Muscle of leg (tissue), 11 donors: ENCODE results near the gene AGBL1. TPM values are rescaled to one million over a fixed set of nuclear protein-coding genes. Genes with fewer than 3 reads are reported as not detected.

Source experiments
- DNase-seq: peaks from one replicate; pipeline ENCODE4 v3.0.0; 2013
- H3K27ac ChIP-seq: one replicate; pipeline ENCODE4 v1.5.1; 2013; ENCODE audit warnings: mild to moderate bottlenecking, low read length, control low read depth
- H3K27me3 ChIP-seq: one replicate; pipeline ENCODE4 v1.6.1; 2013; ENCODE audit warnings: low read length; ENCODE audit not compliant: control insufficient read depth, insufficient read depth
- H3K36me3 ChIP-seq: one replicate; pipeline ENCODE4 v1.6.1; 2013; ENCODE audit warnings: low read length; ENCODE audit not compliant: control insufficient read depth, insufficient read depth
- H3K4me1 ChIP-seq: one replicate; pipeline ENCODE4 v1.6.1; 2013; ENCODE audit warnings: low read length; ENCODE audit not compliant: control insufficient read depth, insufficient read depth
- H3K4me3 ChIP-seq: one replicate; pipeline ENCODE4 v1.5.1; 2013; ENCODE audit warnings: low read length, control low read depth
- H3K9me3 ChIP-seq: replicated peaks from 2 replicates; pipeline ENCODE4 v1.6.1; 2013; ENCODE audit warnings: low read depth, low read length; ENCODE audit not compliant: control insufficient read depth
- WGBS: methylation state at CpG from one replicate; pipeline ENCODE4 v1.1.5; 2013; ENCODE audit warnings: missing lambda C conversion rate; ENCODE audit not compliant: insufficient coverage; 5-methylcytosine and 5-hydroxymethylcytosine counted together
- polyA plus RNA-seq, 8 donors: library from polyadenylated mRNA; unstranded; fragments of 120-200 nt; gene quantifications; one replicate each; pipeline versions ENCODE4 v1.2.1 to v1.2.3, GENCODE V29; 2013; ENCODE audit warnings: inconsistent platforms in 1 of 8, low replicate concordance in 1 of 8; ENCODE audit not compliant: insufficient read length in 8 of 8, insufficient read depth in 1 of 8
- total RNA-seq: library from RNA; stranded (reverse); fragments of 120-200 nt; gene quantifications from one replicate; pipeline ENCODE4 v1.2.4, GENCODE V29; 2013

The AGBL1 gene
- total and polyA plus RNA-seq, 9 donors, result 6.0 to 18.1 (median 7.9) TPM

GRCh38 chr15:86483936-86484335, 404.3 kb downstream of the AGBL1 start:
- Histone ChIP-seq H3K4me1 (peaks cover 9% of the 10 kb centered on the region), H3K4me3 (no peak overlapping the region), H3K36me3 (no peaks in the 10 kb centered on the region), H3K27ac (no peak overlapping the region), H3K9me3 (no peaks in the 10 kb centered on the region), H3K27me3 (no peaks in the 10 kb centered on the region)
- no peak for DNase-seq
- no CpG with 5 or more reads among the region's 1 CpG for WGBS

GRCh38 chr15:86488046-86488445, 408.4 kb downstream of the AGBL1 start:
- no peaks in the 10 kb centered on the region for H3K9me3 ChIP-seq
- no peaks in the 10 kb centered on the region for H3K36me3 ChIP-seq
- H3K4me3 ChIP-seq, result no peak overlapping the region
- peak; percentile 82 for DNase-seq
- H3K27me3 ChIP-seq, result no peaks in the 10 kb centered on the region
- peaks cover 9% of the 10 kb centered on the region for H3K4me1 ChIP-seq
- WGBS, result no CpG with 5 or more reads among the region's 3 CpGs
- no peak overlapping the region for H3K27ac ChIP-seq

GRCh38 chr15:86489981-86490380, 410.3 kb downstream of the AGBL1 start:
- Histone ChIP-seq H3K27me3 (no peaks in the 10 kb centered on the region), H3K4me1 (peaks cover 9% of the 10 kb centered on the region), H3K27ac (no peak overlapping the region), H3K36me3 (no peaks in the 10 kb centered on the region), H3K4me3 (no peak overlapping the region), H3K9me3 (no peaks in the 10 kb centered on the region)
- 88% methylated on average over 1 of the region's 5 CpGs for WGBS
- DNase-seq, result no peak

- Histone ChIP-seq H3K36me3 (no peaks in the 10 kb centered on the region), H3K4me1 (peaks cover 9% of the 10 kb centered on the region), H3K27ac (no peak overlapping the region), H3K27me3 (no peaks in the 10 kb centered on the region), H3K4me3 (no peak overlapping the region), H3K9me3 (no peaks in the 10 kb centered on the region)
- 73% methylated on average over 2 of the region's 2 CpGs for WGBS
- no peak for DNase-seq
These were observed 411.4 kb downstream of the AGBL1 start for GRCh38 chr15:86491118-86491517.

- no peak for DNase-seq
- WGBS, result no CpG with 5 or more reads among the region's 3 CpGs
- Histone ChIP-seq H3K27me3 (no peaks in the 10 kb centered on the region), H3K36me3 (no peaks in the 10 kb centered on the region), H3K4me1 (no peaks in the 10 kb centered on the region), H3K27ac (no peak overlapping the region), H3K9me3 (no peaks in the 10 kb centered on the region), H3K4me3 (no peak overlapping the region)
These were observed 414.2 kb downstream of the AGBL1 start for GRCh38 chr15:86493884-86494283.

GRCh38 chr15:86494475-86494874, 414.8 kb downstream of the AGBL1 start:
- Histone ChIP-seq H3K27me3 (no peaks in the 10 kb centered on the region), H3K9me3 (no peaks in the 10 kb centered on the region), H3K27ac (no peak overlapping the region), H3K4me3 (no peak overlapping the region), H3K36me3 (no peaks in the 10 kb centered on the region), H3K4me1 (no peaks in the 10 kb centered on the region)
- no CpG with 5 or more reads among the region's 1 CpG for WGBS
- DNase-seq, result no peak

- H3K27me3 ChIP-seq, result no peaks in the 10 kb centered on the region
- no peaks in the 10 kb centered on the region for H3K4me1 ChIP-seq
- peak; percentile 52 for DNase-seq
- H3K27ac ChIP-seq, result no peak overlapping the region
- no peak overlapping the region for H3K4me3 ChIP-seq
- no peaks in the 10 kb centered on the region for H3K36me3 ChIP-seq
- no CpG with 5 or more reads among the region's 1 CpG for WGBS
- H3K9me3 ChIP-seq, result no peaks in the 10 kb centered on the region
These were observed 422.6 kb downstream of the AGBL1 start for GRCh38 chr15:86502301-86502700.

GRCh38 chr15:86505951-86506350, 426.3 kb downstream of the AGBL1 start:
- Histone ChIP-seq H3K36me3 (no peaks in the 10 kb centered on the region), H3K4me1 (no peaks in the 10 kb centered on the region), H3K27me3 (no peaks in the 10 kb centered on the region), H3K9me3 (no peaks in the 10 kb centered on the region), H3K4me3 (no peak overlapping the region), H3K27ac (no peak overlapping the region)
- WGBS, result no CpG with 5 or more reads among the region's 2 CpGs
- DNase-seq, result no peak

- DNase-seq, result no peak
- H3K27me3 ChIP-seq, result no peaks in the 10 kb centered on the region
- H3K4me1 ChIP-seq, result no peaks in the 10 kb centered on the region
- H3K9me3 ChIP-seq, result no peaks in the 10 kb centered on the region
- H3K27ac ChIP-seq, result no peak overlapping the region
- H3K36me3 ChIP-seq, result no peaks in the 10 kb centered on the region
- no peak overlapping the region for H3K4me3 ChIP-seq
- no CpG with 5 or more reads among the region's 2 CpGs for WGBS
These were observed 426.7 kb downstream of the AGBL1 start for GRCh38 chr15:86506401-86506800.

- no peak overlapping the region for H3K4me3 ChIP-seq
- H3K4me1 ChIP-seq, result no peaks in the 10 kb centered on the region
These were observed 436.0 kb downstream of the AGBL1 start for GRCh38 chr15:86515625-86516024.

GRCh38 chr15:86522721-86523120, 443.1 kb downstream of the AGBL1 start:
- WGBS, result no CpG with 5 or more reads among the region's 3 CpGs
- H3K9me3 ChIP-seq, result no peaks in the 10 kb centered on the region
- DNase-seq, result no peak
- H3K27ac ChIP-seq, result no peak overlapping the region
- no peaks in the 10 kb centered on the region for H3K27me3 ChIP-seq
- H3K36me3 ChIP-seq, result no peaks in the 10 kb centered on the region
- H3K4me3 ChIP-seq, result no peak overlapping the region
- no peaks in the 10 kb centered on the region for H3K4me1 ChIP-seq

More at GRCh38 chr15:86515625-86516024, 436.0 kb downstream of the AGBL1 start:
- 94% methylated on average over 3 of the region's 4 CpGs for WGBS
- DNase-seq, result no peak
- Histone ChIP-seq H3K9me3 (no peaks in the 10 kb centered on the region), H3K27ac (no peak overlapping the region), H3K27me3 (no peaks in the 10 kb centered on the region), H3K36me3 (no peaks in the 10 kb centered on the region)
